H9 (cell line): ENCODE data around the gene MN1. TPM values are rescaled to one million over a fixed set of nuclear protein-coding genes. Genes with fewer than 3 reads are reported as not detected.

Experiments
- DNase-seq: peaks from one replicate; pipeline ENCODE4 v3.0.0-alpha.2; 2017
- H2AFZ ChIP-seq: one replicate; pipeline ENCODE4 v1.6.1; 2013; ENCODE audit warnings: mild to moderate bottlenecking, low read length, control low read depth, moderate library complexity
- H2AK5ac ChIP-seq: 2 replicates; pipeline ENCODE4 v1.6.1; 2013; ENCODE audit warnings: low read length, control low read depth, mixed read lengths; ENCODE audit not compliant: insufficient read length
- H2BK120ac ChIP-seq: one replicate; pipeline ENCODE4 v1.6.1; 2013; ENCODE audit warnings: low read depth, mild to moderate bottlenecking, low read length, control low read depth, inconsistent platforms; ENCODE audit not compliant: poor library complexity, severe bottlenecking
- H2BK12ac ChIP-seq: 2 replicates; pipeline ENCODE4 v1.6.1; 2013; ENCODE audit warnings: low read length, control low read depth, mixed read lengths, low read depth; ENCODE audit not compliant: insufficient read length
- H2BK15ac ChIP-seq: 2 replicates; pipeline ENCODE4 v1.6.1; 2013; ENCODE audit warnings: low read depth, low read length, control low read depth
- H2BK20ac ChIP-seq: one replicate; pipeline ENCODE4 v1.6.1; 2013; ENCODE audit warnings: low read depth, mild to moderate bottlenecking, low read length, control low read depth, inconsistent platforms; ENCODE audit not compliant: poor library complexity, severe bottlenecking
- H2BK5ac ChIP-seq: 2 replicates; pipeline ENCODE4 v1.6.1; 2013; ENCODE audit warnings: low read length, control low read depth, mixed read lengths; ENCODE audit not compliant: insufficient read length
- H3K14ac ChIP-seq: 2 replicates; pipeline ENCODE4 v1.6.1; 2013; ENCODE audit warnings: low read length, control low read depth; ENCODE audit not compliant: insufficient read depth
- H3K18ac ChIP-seq: 2 replicates; pipeline ENCODE4 v1.6.1; 2013; ENCODE audit warnings: low read depth, mild to moderate bottlenecking, mixed read lengths, low read length, control low read depth; ENCODE audit not compliant: insufficient read length
- H3K23ac ChIP-seq: 2 replicates; pipeline ENCODE4 v1.6.1; 2013; ENCODE audit warnings: low read length, control low read depth, mixed read lengths, low read depth; ENCODE audit not compliant: insufficient read length
- H3K23me2 ChIP-seq: 2 replicates; pipeline ENCODE4 v1.6.1; 2013; ENCODE audit warnings: low read depth, mild to moderate bottlenecking, mixed read lengths, low read length, control low read depth; ENCODE audit not compliant: insufficient read length, poor library complexity, severe bottlenecking
- H3K27ac ChIP-seq: 2 replicates; pipeline ENCODE4 v1.5.1; 2013; ENCODE audit warnings: low read length, control low read depth, mixed read lengths, low read depth; ENCODE audit not compliant: insufficient read length
- H3K27me3 ChIP-seq: 2 replicates; pipeline ENCODE4 v1.6.1; 2013; ENCODE audit warnings: low read length, control low read depth, inconsistent platforms; ENCODE audit not compliant: insufficient read depth
- H3K4ac ChIP-seq: 2 replicates; pipeline ENCODE4 v1.6.1; 2013; ENCODE audit warnings: low read depth, mild to moderate bottlenecking, control low read depth, inconsistent platforms, low read length, moderate library complexity
- H3K4me1 ChIP-seq: 2 replicates; pipeline ENCODE4 v1.6.1; 2013; ENCODE audit warnings: low read length, control low read depth, inconsistent platforms; ENCODE audit not compliant: insufficient read depth
- H3K4me2 ChIP-seq: 2 replicates; pipeline ENCODE4 v1.6.1; 2013; ENCODE audit warnings: low read length, control low read depth, mixed read lengths; ENCODE audit not compliant: insufficient read length, insufficient read depth
- H3K56ac ChIP-seq: 2 replicates; pipeline ENCODE4 v1.6.1; 2013; ENCODE audit warnings: low read depth, mild to moderate bottlenecking, mixed read lengths, low read length, control low read depth; ENCODE audit not compliant: insufficient read length
- H3K79me1 ChIP-seq: 2 replicates; pipeline ENCODE4 v1.6.1; 2013; ENCODE audit warnings: low read depth, mild to moderate bottlenecking, moderate library complexity, low read length, control low read depth, inconsistent platforms; ENCODE audit not compliant: insufficient read depth, poor library complexity, severe bottlenecking
- H3K79me2 ChIP-seq: 2 replicates; pipeline ENCODE4 v1.6.1; 2013; ENCODE audit warnings: low read length, control low read depth, inconsistent platforms; ENCODE audit not compliant: insufficient read depth
- H3K9ac ChIP-seq: 2 replicates; pipeline ENCODE4 v1.6.1; 2013; ENCODE audit warnings: low read length, control low read depth, mixed read lengths; ENCODE audit not compliant: insufficient read length; ENCODE audit errors: extremely low read depth
- H3K9me3 ChIP-seq: one replicate; pipeline ENCODE4 v1.6.1; 2013; ENCODE audit warnings: low read depth, low read length, inconsistent platforms; ENCODE audit not compliant: control insufficient read depth
- H3T11ph ChIP-seq: one replicate; pipeline ENCODE4 v1.6.1; 2013; ENCODE audit warnings: mild to moderate bottlenecking, low read length, control low read depth, inconsistent platforms
- H4K20me1 ChIP-seq: one replicate; pipeline ENCODE4 v1.6.1; 2013; ENCODE audit not compliant: control insufficient read depth, insufficient read length, insufficient read depth
- H4K5ac ChIP-seq: 2 replicates; pipeline ENCODE4 v1.6.1; 2013; ENCODE audit warnings: low read depth, mild to moderate bottlenecking, mixed read lengths, low read length, control low read depth; ENCODE audit not compliant: insufficient read length
- H4K8ac ChIP-seq: replicated peaks from 2 replicates; pipeline ENCODE4 v1.6.1; 2013; ENCODE audit warnings: low read length, control low read depth, mixed read lengths, low read depth; ENCODE audit not compliant: insufficient read length
- H4K91ac ChIP-seq: 2 replicates; pipeline ENCODE4 v1.6.1; 2013; ENCODE audit warnings: low read depth, mild to moderate bottlenecking, moderate library complexity, mixed read lengths, low read length, control low read depth; ENCODE audit not compliant: insufficient read length
- H3K27ac Mint-ChIP-seq, 3 experiments: 2 replicates in 2 of 3; 3 replicates in 1 of 3; pipeline ENCODE4 v1.8.0; 2020 to 2021; ENCODE audit warnings: mixed read lengths in 3 of 3, mild to moderate bottlenecking in 1 of 3, moderate library complexity in 1 of 3
- H3K27me3 Mint-ChIP-seq: 2 replicates; pipeline ENCODE4 v1.8.0; 2021; ENCODE audit warnings: low read depth, mild to moderate bottlenecking, moderate library complexity, mixed read lengths
- H3K36me3 Mint-ChIP-seq, 3 experiments: 2 replicates in 2 of 3; 3 replicates in 1 of 3; pipeline ENCODE4 v1.8.0; 2020 to 2021; ENCODE audit warnings: low read depth in 3 of 3, mixed read lengths in 3 of 3; ENCODE audit not compliant: insufficient read depth in 1 of 3
- H3K4me1 Mint-ChIP-seq, 2 experiments: 2 replicates each; pipeline ENCODE4 v1.8.0; 2020; ENCODE audit warnings: mixed read lengths in 2 of 2
- H3K4me3 Mint-ChIP-seq, 2 experiments: 2 replicates in 1 of 2; 3 replicates in 1 of 2; pipeline ENCODE4 v1.8.0; 2020 to 2021; ENCODE audit warnings: mild to moderate bottlenecking in 2 of 2, mixed read lengths in 2 of 2, moderate library complexity in 1 of 2
- H3K9me3 Mint-ChIP-seq, 2 experiments: 2 replicates in 1 of 2; 3 replicates in 1 of 2; pipeline ENCODE4 v1.8.0; 2020; ENCODE audit warnings: mild to moderate bottlenecking in 2 of 2, mixed read lengths in 2 of 2, moderate library complexity in 1 of 2
- WGBS: extraction: QIAGEN DNeasy Blood & Tissue Kit; methylation state at CpG from one replicate; pipeline ENCODE4 v1.1.7; 2013; ENCODE audit warnings: missing lambda C conversion rate, low lambda C conversion rate, mixed read lengths; ENCODE audit not compliant: insufficient read length; ENCODE audit errors: extremely low coverage; 5-methylcytosine and 5-hydroxymethylcytosine counted together
- total RNA-seq: library from RNA; stranded (reverse); gene quantifications from 2 replicates; pipeline ENCODE4 v1.2.1, GENCODE V29; 2021
- TF ChIP-seq, protein P1 (sequence below): fragments of 200-600 bp; sonication (generic); conservative IDR thresholded peaks from 3 replicates; pipeline ENCODE4 v1.8.0; 2021; ENCODE audit warnings: antibody characterized with exemption, mild to moderate bottlenecking

Gene MN1
- total RNA-seq, 1 experiment from 2014 or later: 2.8 TPM

DNA sequence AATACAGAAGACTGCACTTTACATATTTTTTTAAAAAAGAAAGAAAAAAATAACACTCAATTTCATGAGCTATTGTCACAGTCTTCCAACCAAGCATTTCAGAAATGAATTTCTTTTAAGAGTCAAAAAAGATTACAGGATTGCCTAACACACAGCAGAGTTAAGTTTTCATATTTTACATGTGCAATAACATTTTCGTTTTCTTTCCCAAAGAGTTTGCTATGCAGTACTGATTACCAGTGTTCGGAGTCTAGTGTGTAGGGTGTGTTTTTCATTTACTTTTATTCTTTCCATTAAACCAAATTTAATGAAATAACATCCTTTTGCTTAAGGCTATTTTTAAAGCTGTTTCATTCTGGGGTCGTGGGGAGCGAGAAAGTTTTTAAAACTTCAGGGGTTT is 53.2 kb downstream of the MN1 start:
- H3K27ac ChIP-seq: no peak overlapping the region
- H3K23ac ChIP-seq: no peak overlapping the region
- peaks cover 26% of the 10 kb centered on the region for H3K4me1 ChIP-seq
- H2BK5ac ChIP-seq: no peak overlapping the region
- no peaks in the 10 kb centered on the region for H3K23me2 ChIP-seq
- Mint-ChIP-seq H3K27me3 (peaks cover 22% of the 10 kb centered on the region), H3K4me1 (peaks cover 61 to 69% of the 10 kb centered on the region in 2 experiments), H3K4me3 (no peak overlapping the region), H3K27ac (no peak overlapping the region), H3K36me3 (no peaks in the 10 kb centered on the region; a peak in 1 of 7 replicates), H3K9me3 (no peaks in the 10 kb centered on the region)
- H3K4me2 ChIP-seq: no peak overlapping the region
- H3K9me3 ChIP-seq: no peaks in the 10 kb centered on the region
- H3K4ac ChIP-seq: no peak overlapping the region
- H4K5ac ChIP-seq: no peak overlapping the region
- H3K56ac ChIP-seq: no peak overlapping the region
- H3K27me3 ChIP-seq: no peaks in the 10 kb centered on the region; the same call in 1 of the 2 replicates
- no peak overlapping the region for H3T11ph ChIP-seq
- no peak overlapping the region for H2BK15ac ChIP-seq
- no peak overlapping the region for H4K8ac ChIP-seq
- no peak overlapping the region for H2AK5ac ChIP-seq
- peaks cover 2% of the 10 kb centered on the region for H4K20me1 ChIP-seq
- H2BK120ac ChIP-seq: no peak overlapping the region
- peaks cover 2% of the 10 kb centered on the region; the same call in 1 of the 2 replicates for H3K79me2 ChIP-seq
- no peaks in the 10 kb centered on the region for H3K79me1 ChIP-seq
- TF ChIP-seq, protein P1, sequence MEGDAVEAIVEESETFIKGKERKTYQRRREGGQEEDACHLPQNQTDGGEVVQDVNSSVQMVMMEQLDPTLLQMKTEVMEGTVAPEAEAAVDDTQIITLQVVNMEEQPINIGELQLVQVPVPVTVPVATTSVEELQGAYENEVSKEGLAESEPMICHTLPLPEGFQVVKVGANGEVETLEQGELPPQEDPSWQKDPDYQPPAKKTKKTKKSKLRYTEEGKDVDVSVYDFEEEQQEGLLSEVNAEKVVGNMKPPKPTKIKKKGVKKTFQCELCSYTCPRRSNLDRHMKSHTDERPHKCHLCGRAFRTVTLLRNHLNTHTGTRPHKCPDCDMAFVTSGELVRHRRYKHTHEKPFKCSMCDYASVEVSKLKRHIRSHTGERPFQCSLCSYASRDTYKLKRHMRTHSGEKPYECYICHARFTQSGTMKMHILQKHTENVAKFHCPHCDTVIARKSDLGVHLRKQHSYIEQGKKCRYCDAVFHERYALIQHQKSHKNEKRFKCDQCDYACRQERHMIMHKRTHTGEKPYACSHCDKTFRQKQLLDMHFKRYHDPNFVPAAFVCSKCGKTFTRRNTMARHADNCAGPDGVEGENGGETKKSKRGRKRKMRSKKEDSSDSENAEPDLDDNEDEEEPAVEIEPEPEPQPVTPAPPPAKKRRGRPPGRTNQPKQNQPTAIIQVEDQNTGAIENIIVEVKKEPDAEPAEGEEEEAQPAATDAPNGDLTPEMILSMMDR: no peak
- H3K9ac ChIP-seq: no peak overlapping the region
- no peak overlapping the region for H2BK20ac ChIP-seq
- H2AFZ ChIP-seq: no peak overlapping the region
- no peak overlapping the region for H3K14ac ChIP-seq
- no peak overlapping the region for H2BK12ac ChIP-seq
- no peak overlapping the region for H3K18ac ChIP-seq
- no peak for DNase-seq
- WGBS: no CpG with 5 or more reads among the region's 4 CpGs
- no peak overlapping the region for H4K91ac ChIP-seq
